Measurements from ENCODE around the gene PIGU. TPM values are rescaled to one million over a fixed set of nuclear protein-coding genes. Genes with fewer than 3 reads are reported as not detected.

Gene PIGU
- total RNA-seq, 1 experiment from 2014 or later: 25.0 TPM

- Histone ChIP-seq H3K36me3 (ENCODE audit: low read depth) (peaks cover 14% of the 10 kb centered on the region), H2AFZ (no peak overlapping the region), H3K79me2 (ENCODE audit: low read depth) (peaks cover 14% of the 10 kb centered on the region), H3K27me3 (ENCODE audit: insufficient read depth, low read depth) (no peaks in the 10 kb centered on the region), H3K4me1 (replicated peaks; ENCODE audit: insufficient read depth) (peaks cover 9% of the 10 kb centered on the region), H3K4me3 (no peak overlapping the region), H3K27ac (no peak overlapping the region), H4K20me1 (ENCODE audit: insufficient read depth) (no peaks in the 10 kb centered on the region; the same call in 1 of the 2 replicates), H3K9me3 (ENCODE audit: insufficient read depth, low read depth) (no peaks in the 10 kb centered on the region), H3K4me2 (no peak overlapping the region), H3K9me2 (ENCODE audit: insufficient read depth) (no peaks in the 10 kb centered on the region), H3F3A (ENCODE audit: insufficient read depth, low read depth) (peaks cover 81% of the 10 kb centered on the region)
- DNase-seq: peak in 1 of 2 experiments; percentile 60
- intact Hi-C loops (cut with micrococcal nuclease; ENCODE audit: unreplicated experiment): no loop called here
- POLR2A ChIA-PET (ENCODE audit: unreplicated experiment): interaction anchor here (0.6 kb wide), 1 partner anchor 401 kb away, joined by 3 read pairs; the partner anchor contains the start of gene EIF2S2
- CTCF ChIA-PET: no interaction called here
- TF ChIP-seq, protein P1, sequence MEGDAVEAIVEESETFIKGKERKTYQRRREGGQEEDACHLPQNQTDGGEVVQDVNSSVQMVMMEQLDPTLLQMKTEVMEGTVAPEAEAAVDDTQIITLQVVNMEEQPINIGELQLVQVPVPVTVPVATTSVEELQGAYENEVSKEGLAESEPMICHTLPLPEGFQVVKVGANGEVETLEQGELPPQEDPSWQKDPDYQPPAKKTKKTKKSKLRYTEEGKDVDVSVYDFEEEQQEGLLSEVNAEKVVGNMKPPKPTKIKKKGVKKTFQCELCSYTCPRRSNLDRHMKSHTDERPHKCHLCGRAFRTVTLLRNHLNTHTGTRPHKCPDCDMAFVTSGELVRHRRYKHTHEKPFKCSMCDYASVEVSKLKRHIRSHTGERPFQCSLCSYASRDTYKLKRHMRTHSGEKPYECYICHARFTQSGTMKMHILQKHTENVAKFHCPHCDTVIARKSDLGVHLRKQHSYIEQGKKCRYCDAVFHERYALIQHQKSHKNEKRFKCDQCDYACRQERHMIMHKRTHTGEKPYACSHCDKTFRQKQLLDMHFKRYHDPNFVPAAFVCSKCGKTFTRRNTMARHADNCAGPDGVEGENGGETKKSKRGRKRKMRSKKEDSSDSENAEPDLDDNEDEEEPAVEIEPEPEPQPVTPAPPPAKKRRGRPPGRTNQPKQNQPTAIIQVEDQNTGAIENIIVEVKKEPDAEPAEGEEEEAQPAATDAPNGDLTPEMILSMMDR (conservative IDR thresholded peaks at IDR 0.05): no peak
- TF ChIP-seq EZH2 (IDR thresholded peaks at IDR 0.05; ENCODE audit: low read depth): no peak
- BruUV-seq (replicated peaks): no TSS peak
Measured at GRCh38 chr20:34512955-34513419, 163.9 kb downstream of the PIGU start.

DNA sequence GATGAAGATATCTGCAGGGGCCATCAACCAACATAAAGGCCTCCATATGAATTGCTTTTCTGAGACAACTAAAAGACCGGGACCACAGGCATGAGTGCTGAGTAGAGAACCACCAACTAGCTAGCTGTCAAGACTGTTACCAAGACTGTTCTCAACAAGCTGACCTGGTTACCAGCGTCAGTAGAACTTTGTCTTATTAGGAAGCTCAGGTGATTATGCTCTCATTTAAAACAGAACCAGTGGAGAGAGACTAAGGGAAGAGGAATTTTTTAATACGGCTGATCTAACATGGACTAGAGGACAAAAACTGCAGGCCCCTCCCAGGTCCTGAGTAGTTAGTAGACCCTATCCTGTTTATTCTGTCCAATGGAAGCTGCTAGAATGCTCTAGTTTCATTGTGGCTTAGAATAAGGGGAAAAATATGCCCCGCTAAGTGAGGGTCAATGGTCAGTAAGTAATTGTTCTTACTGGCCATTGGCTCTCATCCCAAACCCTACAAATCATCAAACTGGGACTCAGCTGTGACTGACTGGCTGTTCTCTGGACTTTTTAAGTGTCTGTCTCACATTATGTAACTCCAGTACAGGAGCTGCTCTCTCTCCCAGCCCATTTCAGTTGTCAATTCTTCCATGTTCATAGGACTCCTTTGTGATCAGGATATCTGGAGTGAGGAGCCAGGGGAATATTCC lies 164.5 kb downstream of the PIGU start:
- intact Hi-C loops (cut with micrococcal nuclease; ENCODE audit: unreplicated experiment): no loop called here
- BruUV-seq (replicated peaks): no TSS peak
- H3K4me2 ChIP-seq: no peak overlapping the region
- no peak overlapping the region for H2AFZ ChIP-seq
- H3K79me2 ChIP-seq (ENCODE audit: low read depth): peaks cover 9% of the 10 kb centered on the region
- H3K27ac ChIP-seq: no peak overlapping the region
- H4K20me1 ChIP-seq (ENCODE audit: insufficient read depth): no peaks in the 10 kb centered on the region; the same call in 1 of the 2 replicates
- no peaks in the 10 kb centered on the region for H3K9me2 ChIP-seq (ENCODE audit: insufficient read depth)
- CTCF ChIA-PET: no interaction called here
- no peaks in the 10 kb centered on the region for H3K9me3 ChIP-seq (ENCODE audit: insufficient read depth, low read depth)
- H3F3A ChIP-seq (ENCODE audit: insufficient read depth, low read depth): peaks cover 87% of the 10 kb centered on the region
- H3K36me3 ChIP-seq (ENCODE audit: low read depth): peaks cover 20% of the 10 kb centered on the region
- no peak for DNase-seq
- H3K27me3 ChIP-seq (ENCODE audit: insufficient read depth, low read depth): no peaks in the 10 kb centered on the region
- POLR2A ChIA-PET (ENCODE audit: unreplicated experiment): interaction anchor here (0.6 kb wide), 1 partner anchor 401 kb away, joined by 3 read pairs; the partner anchor contains the start of gene EIF2S2
- H3K4me1 ChIP-seq (replicated peaks; ENCODE audit: insufficient read depth): peaks cover 9% of the 10 kb centered on the region
- no peak for TF ChIP-seq EZH2 (IDR thresholded peaks at IDR 0.05; ENCODE audit: low read depth)
- TF ChIP-seq, protein P1 (conservative IDR thresholded peaks at IDR 0.05): no peak
- H3K4me3 ChIP-seq: no peak overlapping the region

GRCh38 chr20:34511891-34512265 lies 165.0 kb downstream of the PIGU start:
- H3F3A ChIP-seq (ENCODE audit: insufficient read depth, low read depth): peaks cover 92% of the 10 kb centered on the region
- H3K4me1 ChIP-seq (replicated peaks; ENCODE audit: insufficient read depth): peaks cover 5% of the 10 kb centered on the region; the same call in 1 of the 2 replicates
- H3K27me3 ChIP-seq (ENCODE audit: insufficient read depth, low read depth): no peaks in the 10 kb centered on the region
- no peak overlapping the region for H3K27ac ChIP-seq
- H4K20me1 ChIP-seq (ENCODE audit: insufficient read depth): peaks cover 3% of the 10 kb centered on the region
- H3K9me3 ChIP-seq (ENCODE audit: insufficient read depth, low read depth): no peaks in the 10 kb centered on the region
- CTCF ChIA-PET: no interaction called here
- H3K9me2 ChIP-seq (ENCODE audit: insufficient read depth): no peaks in the 10 kb centered on the region
- H2AFZ ChIP-seq: no peak overlapping the region
- H3K4me2 ChIP-seq: no peak overlapping the region
- peaks cover 21% of the 10 kb centered on the region for H3K36me3 ChIP-seq (ENCODE audit: low read depth)
- no peak overlapping the region for H3K4me3 ChIP-seq
- no peak for TF ChIP-seq EZH2 (IDR thresholded peaks at IDR 0.05; ENCODE audit: low read depth)
- TF ChIP-seq, protein P1 (conservative IDR thresholded peaks at IDR 0.05): no peak
- no TSS peak for BruUV-seq (replicated peaks)
- no peak for DNase-seq
- intact Hi-C loops (cut with micrococcal nuclease; ENCODE audit: unreplicated experiment): no loop called here
- POLR2A ChIA-PET (ENCODE audit: unreplicated experiment): no interaction called here
- H3K79me2 ChIP-seq (ENCODE audit: low read depth): peaks cover 3% of the 10 kb centered on the region
